HG02610 (cell line): ENCODE data around the gene COG8.
"Not testable (repeated sequence)": the region's sequence is repeated elsewhere in the genome, so short reads cannot be mapped to it uniquely, and the experiment has no call there.

Source experiments
- ATAC-seq: cut with Tn5 transposase; IDR thresholded peaks from one replicate; pipeline ENCODE4 v1.9.1; 2021; ENCODE audit warnings: mild to moderate bottlenecking, moderate library complexity; ENCODE audit not compliant: unreplicated experiment

The COG8 gene

DNA sequence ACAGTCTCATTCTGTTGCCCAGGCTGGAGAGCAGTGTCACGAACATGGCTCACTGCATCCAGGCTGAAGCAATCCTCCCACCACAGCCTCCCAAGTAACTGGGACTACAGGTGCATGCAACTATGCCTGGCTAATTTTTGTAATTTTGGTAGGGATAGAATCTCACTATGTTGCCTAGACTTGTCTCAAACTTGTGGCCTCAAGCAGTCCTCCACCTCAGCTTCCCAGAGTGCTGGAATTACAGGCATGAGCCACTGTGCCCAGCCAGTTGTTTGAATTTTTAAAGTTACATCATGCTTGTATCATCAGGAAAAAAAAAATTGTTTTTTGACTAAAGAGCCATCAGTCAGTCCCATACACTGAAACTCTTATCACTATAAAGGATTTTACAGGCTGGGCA, 45.3 kb downstream of the COG8 start:
- ATAC-seq = no peak

DNA sequence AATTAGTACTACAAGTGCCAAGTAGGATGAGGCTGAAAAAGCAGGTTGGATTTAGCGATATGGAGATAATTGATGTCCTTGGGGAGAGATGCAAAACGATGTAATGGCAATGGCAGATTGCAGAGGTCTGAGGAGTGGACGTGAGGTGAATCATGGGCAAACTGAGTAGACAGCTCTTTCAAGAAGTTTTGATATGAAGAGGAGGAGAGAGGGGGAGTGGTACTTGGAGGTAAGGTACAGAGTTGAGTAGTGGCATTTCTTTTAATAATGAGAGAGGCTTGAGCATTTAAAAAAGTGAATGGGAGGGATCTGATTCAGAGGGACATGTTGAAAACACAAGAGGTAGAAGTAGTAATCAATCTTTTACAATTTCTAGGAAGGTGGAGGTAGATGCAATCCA, 46.0 kb downstream of the COG8 start:
- no peak for ATAC-seq

DNA sequence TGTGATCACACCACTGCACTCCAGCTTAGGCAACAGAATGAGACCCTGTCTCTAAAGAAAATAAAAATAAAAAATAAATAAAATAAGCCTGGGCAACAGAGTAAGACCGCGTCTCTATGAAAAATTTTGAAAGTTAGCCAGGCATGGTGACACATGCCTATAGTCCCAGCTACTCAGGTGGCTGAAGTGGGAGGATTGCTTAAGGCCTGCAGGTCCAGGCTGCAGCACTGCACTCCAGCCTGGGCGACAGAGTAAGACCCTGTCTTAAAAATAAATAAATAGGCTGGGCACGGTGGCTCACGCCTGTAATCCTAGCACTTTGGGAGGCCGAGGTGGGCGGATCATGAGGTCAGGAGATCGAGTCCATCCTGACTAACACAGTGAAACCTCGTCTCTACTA, 47.7 kb downstream of the COG8 start:
- not testable (repeated sequence) for ATAC-seq

DNA sequence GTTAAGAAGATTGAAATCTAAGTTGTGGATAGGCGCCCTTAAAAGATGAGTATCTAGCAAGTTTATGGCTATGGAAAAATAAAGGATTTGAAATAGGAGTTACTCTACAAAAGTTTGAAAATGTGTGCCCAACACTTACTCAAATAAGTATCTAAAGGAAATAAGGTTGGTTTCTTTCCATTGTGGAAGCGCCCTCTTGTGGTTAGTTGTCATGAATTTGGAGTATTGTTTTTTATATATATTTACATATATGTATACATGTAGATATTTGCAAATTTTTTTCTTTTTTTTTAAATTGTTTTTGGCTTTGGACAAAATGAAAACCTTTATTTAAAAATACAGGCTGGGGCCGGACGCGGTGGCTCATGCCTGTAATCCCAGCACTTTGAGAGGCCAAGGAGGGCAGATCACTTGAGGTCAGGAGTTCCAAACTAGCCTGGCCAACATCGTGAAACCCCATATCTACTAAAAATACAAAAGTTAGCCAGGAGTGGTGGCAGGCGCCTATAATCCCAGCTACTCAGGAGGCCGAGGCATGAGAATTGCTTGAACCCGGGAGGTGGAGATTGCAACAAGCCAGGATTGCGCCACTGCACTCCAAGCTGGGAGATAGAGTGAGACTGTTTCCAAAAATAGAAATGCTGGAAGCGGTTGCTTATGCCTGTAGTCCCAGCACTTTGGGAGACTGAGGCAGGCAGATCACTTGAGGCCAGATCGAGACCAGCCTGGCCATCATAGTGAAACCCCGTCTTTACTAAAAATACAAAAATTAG, 52.2 kb downstream of the COG8 start:
- ATAC-seq = no peak

DNA sequence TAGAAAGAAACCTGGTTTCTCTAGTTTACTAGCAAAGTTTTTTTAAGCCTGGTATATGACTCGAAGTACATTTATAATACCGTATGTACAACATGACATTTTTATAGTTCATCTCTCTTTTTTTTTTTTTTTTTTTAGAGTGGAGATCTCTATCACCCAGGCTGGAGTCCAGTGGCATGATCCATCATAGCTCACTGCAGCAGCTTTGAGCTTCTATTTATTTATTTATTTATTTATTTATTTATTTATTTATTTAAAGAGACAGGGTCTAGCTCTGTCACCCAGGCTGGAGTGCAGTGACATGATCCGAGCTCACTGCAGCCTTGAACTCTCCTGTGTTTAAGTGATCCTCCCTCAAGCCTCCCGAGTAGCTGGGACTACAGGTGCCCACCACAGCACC, 54.1 kb downstream of the COG8 start:
- ATAC-seq = no peak

DNA sequence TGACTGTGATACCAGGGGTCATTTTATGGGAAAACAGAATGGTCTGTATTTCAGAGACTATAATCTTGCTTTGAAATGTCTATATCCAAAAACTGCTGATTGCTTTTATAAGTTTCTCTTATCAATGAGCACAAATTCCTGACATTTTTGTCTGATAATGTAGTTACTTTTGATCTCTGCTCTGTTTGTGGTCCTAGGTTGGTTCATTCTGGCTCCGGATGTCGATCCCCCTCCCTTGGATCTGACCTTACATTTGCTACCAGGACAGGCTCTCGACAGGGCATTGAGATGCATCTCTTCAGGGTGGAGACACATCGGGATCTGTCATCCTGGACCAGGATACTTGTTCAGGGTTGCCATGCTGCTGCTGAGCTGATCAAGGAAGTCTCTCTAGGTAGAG, 55.5 kb downstream of the COG8 start:
- ATAC-seq = no peak

DNA sequence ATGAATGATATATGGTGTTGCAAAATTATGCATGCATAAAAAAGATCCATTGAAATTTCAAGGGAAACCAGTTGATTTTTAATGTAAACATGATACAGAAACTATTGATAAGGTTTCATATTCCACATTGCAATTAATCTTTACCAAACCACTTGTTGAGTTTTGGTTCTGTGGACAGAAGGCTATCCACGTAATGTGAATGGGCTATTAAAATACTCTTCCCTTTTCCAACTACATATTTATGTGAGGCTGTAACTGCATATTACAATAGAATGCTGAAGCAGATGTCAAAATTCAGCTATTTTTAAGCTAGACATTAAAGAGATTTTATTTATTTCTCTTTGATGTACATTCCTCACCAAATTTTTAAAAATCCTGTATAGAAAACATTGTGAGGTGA, 62.0 kb downstream of the COG8 start:
- ATAC-seq = no peak
